DLD1 (cell line): ENCODE results near the gene SEMA3B.

Experiments
- in situ Hi-C: cut with HindIII; loops from 2 replicates; pipeline ENCODE4 v1.10.0; 2017; ENCODE audit warnings: low sequenced_read_pairs

The SEMA3B gene

GRCh38 chr3:50292159-50293078 lies 23.5 kb downstream of the SEMA3B start, which contains the start of gene IFRD2:
Gene IFRD2 (minus strand): TSS chr3:50292429. CDS start chr3:50292274, 155 bp downstream.
- in situ Hi-C loops, result no loop called here

- in situ Hi-C loops, result no loop called here
Observed at GRCh38 chr3:50293079-50293801, 24.3 kb downstream of the SEMA3B start.

- in situ Hi-C loops, result no loop called here
Observed at GRCh38 chr3:50294089-50294488, 25.1 kb downstream of the SEMA3B start.

- in situ Hi-C loops, result no loop called here
Observed at GRCh38 chr3:50294492-50295403, 25.8 kb downstream of the SEMA3B start.

- in situ Hi-C loops, result no loop called here
Observed at GRCh38 chr3:50295553-50296431, 26.8 kb downstream of the SEMA3B start.

GRCh38 chr3:50296721-50297383 lies 27.9 kb downstream of the SEMA3B start:
- in situ Hi-C loops, result no loop called here

- in situ Hi-C loops, result no loop called here
Observed at GRCh38 chr3:50297384-50297775, 28.4 kb downstream of the SEMA3B start.

GRCh38 chr3:50297896-50298725 lies 29.2 kb downstream of the SEMA3B start:
- in situ Hi-C loops, result no loop called here

- in situ Hi-C loops, result no loop called here
Observed at GRCh38 chr3:50298836-50299637, 30.1 kb downstream of the SEMA3B start, which contains the start of the genes HYAL3 and NAA80. Gene HYAL3 (minus strand): TSS chr3:50299405. CDS start chr3:50295602, 3,803 bp downstream. Gene NAA80 (minus strand): TSS chr3:50299405. CDS start chr3:50297463, 1,942 bp downstream.

- in situ Hi-C loops, result no loop called here
Observed at GRCh38 chr3:50299638-50299928, 30.6 kb downstream of the SEMA3B start.

GRCh38 chr3:50299929-50300680 lies 31.2 kb downstream of the SEMA3B start:
- in situ Hi-C loops, result no loop called here

- in situ Hi-C loops, result no loop called here
Observed at GRCh38 chr3:50300681-50301254, 31.8 kb downstream of the SEMA3B start.

- in situ Hi-C loops, result no loop called here
Observed at GRCh38 chr3:50302095-50303012, 33.4 kb downstream of the SEMA3B start.

GRCh38 chr3:50303013-50303815 lies 34.3 kb downstream of the SEMA3B start, which contains the start of gene HYAL1:
Gene HYAL1 (minus strand): TSS chr3:50303574. CDS start chr3:50302956, 618 bp downstream.
- in situ Hi-C loops, result no loop called here

GRCh38 chr3:50304601-50305000 lies 35.7 kb downstream of the SEMA3B start:
- in situ Hi-C loops, result no loop called here
